ENCODE results near the gene CRTC1. TPM values are rescaled to one million over a fixed set of nuclear protein-coding genes. Genes with fewer than 3 reads are reported as not detected.

Gene CRTC1
- total RNA-seq, 1 experiment from 2014 or later: 12.3 TPM

DNA sequence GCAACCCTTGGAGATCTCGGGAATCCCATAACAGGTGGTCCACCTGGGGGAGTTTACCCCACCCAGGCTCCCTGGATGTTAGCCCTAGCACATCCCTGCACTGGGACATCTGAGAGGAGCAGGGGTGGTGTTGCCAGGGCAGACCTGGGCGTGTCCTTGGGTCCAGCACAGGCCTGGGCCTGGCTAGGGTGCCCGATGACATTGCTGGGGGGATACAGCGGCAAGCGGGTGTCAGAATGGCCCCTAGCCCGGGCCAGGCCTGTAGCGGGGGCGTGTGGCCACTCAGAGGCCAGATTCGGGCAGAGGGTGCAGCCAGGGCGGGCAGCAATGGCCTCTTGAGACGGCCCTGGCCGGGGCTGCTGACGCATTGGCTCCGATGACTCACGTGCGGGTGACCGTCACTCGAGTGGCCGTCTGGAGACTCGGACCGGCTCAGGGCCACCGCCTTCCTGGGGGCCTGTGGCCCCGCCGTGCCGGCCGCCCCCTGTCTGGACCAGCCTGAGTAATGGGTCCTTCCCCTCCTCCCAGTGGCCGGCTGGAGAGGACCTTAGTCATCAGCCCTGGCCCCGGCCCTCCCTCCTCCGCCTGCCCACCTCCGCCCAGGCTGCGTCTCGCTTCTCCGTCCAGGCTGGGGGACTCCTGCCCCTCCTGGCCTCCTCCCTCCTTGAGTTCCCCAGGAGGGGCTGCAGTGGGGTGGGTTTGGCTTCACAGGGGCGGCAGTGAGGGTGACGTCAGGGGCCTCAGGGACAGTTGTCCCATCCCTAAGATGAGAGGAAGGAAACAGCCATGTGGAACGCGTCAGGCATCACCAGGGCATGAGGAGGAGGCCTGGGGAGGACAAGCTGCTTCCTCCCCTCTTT is 23.2 kb upstream of the CRTC1 start:
- ChIA-PET CTCF (interaction anchor here (0.8 to 0.9 kb wide), 2 partner anchors 67 to 111 kb away, joined by 3 read pairs; no protein-coding TSS in a partner anchor), POLR2A (no interaction called here)
- H3K36me3 Mint-ChIP-seq: no peaks in the 10 kb centered on the region
- H3K9me3 Mint-ChIP-seq: peaks cover 3% of the 10 kb centered on the region; the same call in 1 of the 2 replicates
- no peaks in the 10 kb centered on the region for H3K27me3 Mint-ChIP-seq (ENCODE audit: low read depth)
- no peak for DNase-seq (ENCODE audit: low spot score)
- no peak overlapping the region for H3K4me3 Mint-ChIP-seq
- peak overlapping the region; percentile 78 for H3K27ac Mint-ChIP-seq
- peaks cover 13% of the 10 kb centered on the region for H3K4me1 Mint-ChIP-seq
- no peak for ATAC-seq
- TF ChIP-seq, protein P1, sequence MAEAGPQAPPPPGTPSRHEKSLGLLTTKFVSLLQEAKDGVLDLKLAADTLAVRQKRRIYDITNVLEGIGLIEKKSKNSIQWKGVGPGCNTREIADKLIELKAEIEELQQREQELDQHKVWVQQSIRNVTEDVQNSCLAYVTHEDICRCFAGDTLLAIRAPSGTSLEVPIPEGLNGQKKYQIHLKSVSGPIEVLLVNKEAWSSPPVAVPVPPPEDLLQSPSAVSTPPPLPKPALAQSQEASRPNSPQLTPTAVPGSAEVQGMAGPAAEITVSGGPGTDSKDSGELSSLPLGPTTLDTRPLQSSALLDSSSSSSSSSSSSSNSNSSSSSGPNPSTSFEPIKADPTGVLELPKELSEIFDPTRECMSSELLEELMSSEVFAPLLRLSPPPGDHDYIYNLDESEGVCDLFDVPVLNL (CRISPR knock-in tag; IDR thresholded peaks at IDR 0.05; ENCODE audit: borderline replicate concordance, low read depth): no peak
- no peak for TF ChIP-seq NR3C1 (CRISPR knock-in tag; conservative IDR thresholded peaks at IDR 0.05; ENCODE audit: low read depth)
- TF ChIP-seq, protein P2, sequence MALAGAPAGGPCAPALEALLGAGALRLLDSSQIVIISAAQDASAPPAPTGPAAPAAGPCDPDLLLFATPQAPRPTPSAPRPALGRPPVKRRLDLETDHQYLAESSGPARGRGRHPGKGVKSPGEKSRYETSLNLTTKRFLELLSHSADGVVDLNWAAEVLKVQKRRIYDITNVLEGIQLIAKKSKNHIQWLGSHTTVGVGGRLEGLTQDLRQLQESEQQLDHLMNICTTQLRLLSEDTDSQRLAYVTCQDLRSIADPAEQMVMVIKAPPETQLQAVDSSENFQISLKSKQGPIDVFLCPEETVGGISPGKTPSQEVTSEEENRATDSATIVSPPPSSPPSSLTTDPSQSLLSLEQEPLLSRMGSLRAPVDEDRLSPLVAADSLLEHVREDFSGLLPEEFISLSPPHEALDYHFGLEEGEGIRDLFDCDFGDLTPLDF (CRISPR knock-in tag; IDR thresholded peaks at IDR 0.05): no peak
- TF ChIP-seq SMAD3 (CRISPR knock-in tag; IDR thresholded peaks at IDR 0.05; ENCODE audit: borderline replicate concordance): no peak
- TF ChIP-seq, protein P3, sequence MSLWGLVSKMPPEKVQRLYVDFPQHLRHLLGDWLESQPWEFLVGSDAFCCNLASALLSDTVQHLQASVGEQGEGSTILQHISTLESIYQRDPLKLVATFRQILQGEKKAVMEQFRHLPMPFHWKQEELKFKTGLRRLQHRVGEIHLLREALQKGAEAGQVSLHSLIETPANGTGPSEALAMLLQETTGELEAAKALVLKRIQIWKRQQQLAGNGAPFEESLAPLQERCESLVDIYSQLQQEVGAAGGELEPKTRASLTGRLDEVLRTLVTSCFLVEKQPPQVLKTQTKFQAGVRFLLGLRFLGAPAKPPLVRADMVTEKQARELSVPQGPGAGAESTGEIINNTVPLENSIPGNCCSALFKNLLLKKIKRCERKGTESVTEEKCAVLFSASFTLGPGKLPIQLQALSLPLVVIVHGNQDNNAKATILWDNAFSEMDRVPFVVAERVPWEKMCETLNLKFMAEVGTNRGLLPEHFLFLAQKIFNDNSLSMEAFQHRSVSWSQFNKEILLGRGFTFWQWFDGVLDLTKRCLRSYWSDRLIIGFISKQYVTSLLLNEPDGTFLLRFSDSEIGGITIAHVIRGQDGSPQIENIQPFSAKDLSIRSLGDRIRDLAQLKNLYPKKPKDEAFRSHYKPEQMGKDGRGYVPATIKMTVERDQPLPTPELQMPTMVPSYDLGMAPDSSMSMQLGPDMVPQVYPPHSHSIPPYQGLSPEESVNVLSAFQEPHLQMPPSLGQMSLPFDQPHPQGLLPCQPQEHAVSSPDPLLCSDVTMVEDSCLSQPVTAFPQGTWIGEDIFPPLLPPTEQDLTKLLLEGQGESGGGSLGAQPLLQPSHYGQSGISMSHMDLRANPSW (CRISPR knock-in tag; conservative IDR thresholded peaks at IDR 0.05; ENCODE audit: low read depth): no peak
- TF ChIP-seq, protein P4, sequence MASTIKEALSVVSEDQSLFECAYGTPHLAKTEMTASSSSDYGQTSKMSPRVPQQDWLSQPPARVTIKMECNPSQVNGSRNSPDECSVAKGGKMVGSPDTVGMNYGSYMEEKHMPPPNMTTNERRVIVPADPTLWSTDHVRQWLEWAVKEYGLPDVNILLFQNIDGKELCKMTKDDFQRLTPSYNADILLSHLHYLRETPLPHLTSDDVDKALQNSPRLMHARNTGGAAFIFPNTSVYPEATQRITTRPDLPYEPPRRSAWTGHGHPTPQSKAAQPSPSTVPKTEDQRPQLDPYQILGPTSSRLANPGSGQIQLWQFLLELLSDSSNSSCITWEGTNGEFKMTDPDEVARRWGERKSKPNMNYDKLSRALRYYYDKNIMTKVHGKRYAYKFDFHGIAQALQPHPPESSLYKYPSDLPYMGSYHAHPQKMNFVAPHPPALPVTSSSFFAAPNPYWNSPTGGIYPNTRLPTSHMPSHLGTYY (CRISPR knock-in tag; IDR thresholded peaks at IDR 0.05): no peak
- no peak for TF ChIP-seq NFATC4 (CRISPR knock-in tag; IDR thresholded peaks at IDR 0.05)
- TF ChIP-seq, protein P5, sequence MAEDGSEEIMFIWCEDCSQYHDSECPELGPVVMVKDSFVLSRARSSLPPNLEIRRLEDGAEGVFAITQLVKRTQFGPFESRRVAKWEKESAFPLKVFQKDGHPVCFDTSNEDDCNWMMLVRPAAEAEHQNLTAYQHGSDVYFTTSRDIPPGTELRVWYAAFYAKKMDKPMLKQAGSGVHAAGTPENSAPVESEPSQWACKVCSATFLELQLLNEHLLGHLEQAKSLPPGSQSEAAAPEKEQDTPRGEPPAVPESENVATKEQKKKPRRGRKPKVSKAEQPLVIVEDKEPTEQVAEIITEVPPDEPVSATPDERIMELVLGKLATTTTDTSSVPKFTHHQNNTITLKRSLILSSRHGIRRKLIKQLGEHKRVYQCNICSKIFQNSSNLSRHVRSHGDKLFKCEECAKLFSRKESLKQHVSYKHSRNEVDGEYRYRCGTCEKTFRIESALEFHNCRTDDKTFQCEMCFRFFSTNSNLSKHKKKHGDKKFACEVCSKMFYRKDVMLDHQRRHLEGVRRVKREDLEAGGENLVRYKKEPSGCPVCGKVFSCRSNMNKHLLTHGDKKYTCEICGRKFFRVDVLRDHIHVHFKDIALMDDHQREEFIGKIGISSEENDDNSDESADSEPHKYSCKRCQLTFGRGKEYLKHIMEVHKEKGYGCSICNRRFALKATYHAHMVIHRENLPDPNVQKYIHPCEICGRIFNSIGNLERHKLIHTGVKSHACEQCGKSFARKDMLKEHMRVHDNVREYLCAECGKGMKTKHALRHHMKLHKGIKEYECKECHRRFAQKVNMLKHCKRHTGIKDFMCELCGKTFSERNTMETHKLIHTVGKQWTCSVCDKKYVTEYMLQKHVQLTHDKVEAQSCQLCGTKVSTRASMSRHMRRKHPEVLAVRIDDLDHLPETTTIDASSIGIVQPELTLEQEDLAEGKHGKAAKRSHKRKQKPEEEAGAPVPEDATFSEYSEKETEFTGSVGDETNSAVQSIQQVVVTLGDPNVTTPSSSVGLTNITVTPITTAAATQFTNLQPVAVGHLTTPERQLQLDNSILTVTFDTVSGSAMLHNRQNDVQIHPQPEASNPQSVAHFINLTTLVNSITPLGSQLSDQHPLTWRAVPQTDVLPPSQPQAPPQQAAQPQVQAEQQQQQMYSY (CRISPR knock-in tag; IDR thresholded peaks at IDR 0.05): no peak
- no peak for TF ChIP-seq TEAD4 (CRISPR knock-in tag; IDR thresholded peaks at IDR 0.05)

DNA sequence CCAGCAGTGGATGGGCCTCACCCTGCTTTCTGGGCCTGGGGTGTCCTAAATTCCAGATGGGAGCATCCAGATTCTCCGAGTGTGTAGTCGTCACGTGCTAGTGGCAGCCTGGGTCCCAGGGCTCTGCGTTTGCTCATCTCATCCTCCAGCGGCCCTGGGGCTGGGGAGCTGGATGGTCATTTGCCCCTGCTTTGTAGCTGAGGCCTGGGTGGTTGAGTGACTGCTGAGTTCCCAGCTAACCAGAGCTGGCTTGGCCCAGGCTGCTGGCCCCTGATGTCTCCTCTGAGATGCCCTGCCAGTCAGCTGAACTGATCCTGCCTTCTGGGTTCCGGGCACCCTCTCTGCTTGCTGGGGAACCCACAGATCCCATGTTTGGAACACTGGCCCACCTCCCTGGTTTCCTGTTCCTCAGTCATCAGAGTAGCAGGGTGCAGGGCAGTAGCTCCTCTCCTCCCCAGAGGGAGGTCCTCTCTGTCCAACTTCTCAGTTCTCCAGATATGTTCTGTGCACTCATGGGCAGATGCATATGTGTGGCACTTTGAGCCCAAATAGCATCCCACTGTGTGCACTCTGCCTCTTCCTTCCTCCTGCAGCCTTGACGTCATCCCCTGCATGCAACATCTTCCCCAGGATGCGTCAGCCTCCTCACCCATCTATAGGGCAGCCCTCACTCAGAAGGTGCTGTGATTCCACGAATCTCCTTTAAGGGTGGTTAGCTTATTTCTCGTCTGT is 22.4 kb upstream of the CRTC1 start:
- no peak overlapping the region; the same call in 1 of the 2 replicates for H3K27ac Mint-ChIP-seq
- ATAC-seq (no peak), DNase-seq (ENCODE audit: low spot score) (no peak)
- peaks cover 3% of the 10 kb centered on the region; the same call in 1 of the 2 replicates for H3K9me3 Mint-ChIP-seq
- H3K36me3 Mint-ChIP-seq: no peaks in the 10 kb centered on the region
- TF ChIP-seq GTF2I (CRISPR knock-in tag; conservative IDR thresholded peaks at IDR 0.05) (no peak), TCF7 (CRISPR knock-in tag; IDR thresholded peaks at IDR 0.05; ENCODE audit: low read depth) (no peak), SMAD4 (CRISPR knock-in tag; IDR thresholded peaks at IDR 0.05) (no peak), TEAD1 (CRISPR knock-in tag; IDR thresholded peaks at IDR 0.05) (no peak), MXD4 (CRISPR knock-in tag; IDR thresholded peaks at IDR 0.05; ENCODE audit: borderline replicate concordance) (no peak), CREM (CRISPR knock-in tag; IDR thresholded peaks at IDR 0.05) (no peak), ZNF317 (CRISPR knock-in tag; IDR thresholded peaks at IDR 0.05; ENCODE audit: borderline replicate concordance, low read depth) (no peak), ZNF138 (CRISPR knock-in tag; conservative IDR thresholded peaks at IDR 0.05) (no peak), NFE2L1 (CRISPR knock-in tag; IDR thresholded peaks at IDR 0.05) (no peak)
- TF ChIP-seq, protein P6, sequence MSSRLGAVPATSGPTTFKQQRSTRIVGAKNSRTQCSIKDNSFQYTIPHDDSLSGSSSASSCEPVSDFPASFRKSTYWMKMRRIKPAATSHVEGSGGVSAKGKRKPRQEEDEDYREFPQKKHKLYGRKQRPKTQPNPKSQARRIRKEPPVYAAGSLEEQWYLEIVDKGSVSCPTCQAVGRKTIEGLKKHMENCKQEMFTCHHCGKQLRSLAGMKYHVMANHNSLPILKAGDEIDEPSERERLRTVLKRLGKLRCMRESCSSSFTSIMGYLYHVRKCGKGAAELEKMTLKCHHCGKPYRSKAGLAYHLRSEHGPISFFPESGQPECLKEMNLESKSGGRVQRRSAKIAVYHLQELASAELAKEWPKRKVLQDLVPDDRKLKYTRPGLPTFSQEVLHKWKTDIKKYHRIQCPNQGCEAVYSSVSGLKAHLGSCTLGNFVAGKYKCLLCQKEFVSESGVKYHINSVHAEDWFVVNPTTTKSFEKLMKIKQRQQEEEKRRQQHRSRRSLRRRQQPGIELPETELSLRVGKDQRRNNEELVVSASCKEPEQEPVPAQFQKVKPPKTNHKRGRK (CRISPR knock-in tag; IDR thresholded peaks at IDR 0.05; ENCODE audit: borderline replicate concordance): no peak
- peaks cover 13% of the 10 kb centered on the region for H3K4me1 Mint-ChIP-seq
- no peak overlapping the region for H3K4me3 Mint-ChIP-seq
- POLR2A ChIA-PET: no interaction called here
- H3K27me3 Mint-ChIP-seq (ENCODE audit: low read depth): no peaks in the 10 kb centered on the region
- CTCF ChIA-PET: interaction anchor here (0.7 to 0.9 kb wide), 3 partner anchors 68 to 120 kb away, joined by 3 read pairs; no protein-coding TSS in a partner anchor
